Esophagus squamous epithelium (tissue), 4 donors: ENCODE measurements around the gene CHST7.

Experiments used
- CTCF ChIP-seq, 6 experiments: fragments of 450-650 bp in 4 of 6; fragments of 200-600 bp in 2 of 6; sonication (generic) in 2 of 6; IDR thresholded peaks; one replicate each; pipeline ENCODE4 v1.5.1; 2016 to 2019; ENCODE audit warnings: antibody characterized with exemption in 6 of 6, mild to moderate bottlenecking in 4 of 6, moderate library complexity in 4 of 6
- POLR2A ChIP-seq, 4 donors: fragments of 450-650 bp; IDR thresholded peaks; one replicate each; pipeline ENCODE4 v1.6.1; 2017; ENCODE audit warnings: antibody characterized with exemption in 4 of 4, mild to moderate bottlenecking in 4 of 4, moderate library complexity in 3 of 4

GRCh38 chrX:46601283-46601682 is 27.7 kb downstream of the CHST7 start:
- TF ChIP-seq CTCF (IDR thresholded peaks at IDR 0.05) (no peak), POLR2A (IDR thresholded peaks at IDR 0.05) (no peak)
